Mucosa of stomach (tissue), 1 donor: Measurements from ENCODE around the gene LRRC59.
A peak's percentile ranks its signal among the peaks of the same experiment; 100 is the strongest.
"Not testable (repeated sequence)": the region's sequence is repeated elsewhere in the genome, so short reads cannot be mapped to it uniquely, and the experiment has no call there.

Experiments
- H3K27me3 ChIP-seq: one replicate; pipeline ENCODE4 v1.7.0; 2013; ENCODE audit warnings: mild to moderate bottlenecking, low read length; ENCODE audit not compliant: control insufficient read depth, insufficient read depth
- H3K36me3 ChIP-seq: one replicate; pipeline ENCODE4 v1.7.0; 2013; ENCODE audit warnings: low read length; ENCODE audit not compliant: control insufficient read depth, insufficient read depth
- H3K4me1 ChIP-seq: one replicate; pipeline ENCODE4 v1.7.0; 2013; ENCODE audit warnings: mild to moderate bottlenecking, low read length; ENCODE audit not compliant: control insufficient read depth, insufficient read depth
- H3K4me3 ChIP-seq: one replicate; pipeline ENCODE4 v1.7.0; 2013; ENCODE audit warnings: low read length
- H3K9ac ChIP-seq: one replicate; pipeline ENCODE4 v1.7.0; 2013; ENCODE audit warnings: mild to moderate bottlenecking, low read length, moderate library complexity
- H3K9me3 ChIP-seq: one replicate; pipeline ENCODE4 v1.7.0; 2013; ENCODE audit warnings: mild to moderate bottlenecking, low read length, moderate library complexity; ENCODE audit not compliant: control insufficient read depth
- donor health status: Pancreatic carcinoma.

LRRC59 gene

GRCh38 chr17:50345432-50346312, 51.7 kb downstream of the LRRC59 start, which contains the start of gene XYLT2:
Gene XYLT2, plus strand, starts transcription at chr17:50346126. Its CDS starts 15 bp downstream, at chr17:50346141.
- Histone ChIP-seq H3K4me3 (peak within 1 kb of the TSS; percentile 66), H3K9ac (peak within 1 kb of the TSS; percentile 81), H3K9me3 (no peaks in the 10 kb centered on the region), H3K4me1 (peaks cover 33% of the 10 kb centered on the region), H3K27me3 (no peaks in the 10 kb centered on the region), H3K36me3 (no peaks in the 10 kb centered on the region)

GRCh38 chr17:50344731-50345365, 52.5 kb downstream of the LRRC59 start:
- H3K36me3 ChIP-seq: no peaks in the 10 kb centered on the region
- no peaks in the 10 kb centered on the region for H3K27me3 ChIP-seq
- H3K9ac ChIP-seq: no peak overlapping the region
- no peak overlapping the region for H3K4me3 ChIP-seq
- no peaks in the 10 kb centered on the region for H3K9me3 ChIP-seq
- H3K4me1 ChIP-seq: peaks cover 33% of the 10 kb centered on the region

- no peaks in the 10 kb centered on the region for H3K9me3 ChIP-seq
- H3K27me3 ChIP-seq: no peaks in the 10 kb centered on the region
- no peaks in the 10 kb centered on the region for H3K4me1 ChIP-seq
- no peaks in the 10 kb centered on the region for H3K36me3 ChIP-seq
- no peak overlapping the region for H3K9ac ChIP-seq
- H3K4me3 ChIP-seq: no peak overlapping the region
Observed at GRCh38 chr17:50339381-50339780, 57.9 kb downstream of the LRRC59 start.

- no peaks in the 10 kb centered on the region for H3K36me3 ChIP-seq
- H3K4me1 ChIP-seq: no peaks in the 10 kb centered on the region
Observed at GRCh38 chr17:50338645-50339044, 58.7 kb downstream of the LRRC59 start.

GRCh38 chr17:50337956-50338355, 59.4 kb downstream of the LRRC59 start:
- Histone ChIP-seq H3K9ac (no peak overlapping the region), H3K4me3 (no peak overlapping the region), H3K9me3 (no peaks in the 10 kb centered on the region), H3K27me3 (no peaks in the 10 kb centered on the region), H3K36me3 (no peaks in the 10 kb centered on the region), H3K4me1 (no peaks in the 10 kb centered on the region)

More at GRCh38 chr17:50338645-50339044, 58.7 kb downstream of the LRRC59 start:
- Histone ChIP-seq H3K27me3 (no peaks in the 10 kb centered on the region), H3K9me3 (no peaks in the 10 kb centered on the region), H3K4me3 (no peak overlapping the region), H3K9ac (no peak overlapping the region)

GRCh38 chr17:50333291-50334057, 63.8 kb downstream of the LRRC59 start:
- not testable (repeated sequence) for H3K4me1 ChIP-seq, H3K9ac ChIP-seq, H3K36me3 ChIP-seq, H3K4me3 ChIP-seq, H3K9me3 ChIP-seq, H3K27me3 ChIP-seq

- H3K36me3 ChIP-seq: no peaks in the 10 kb centered on the region
- H3K4me1 ChIP-seq: no peaks in the 10 kb centered on the region
- no peak overlapping the region for H3K9ac ChIP-seq
- H3K27me3 ChIP-seq: peaks cover 3% of the 10 kb centered on the region
- no peaks in the 10 kb centered on the region for H3K9me3 ChIP-seq
- H3K4me3 ChIP-seq: no peak overlapping the region
Observed at GRCh38 chr17:50332196-50332595, 65.1 kb downstream of the LRRC59 start.
